GM18511 (cell line): Measurements from ENCODE around the gene BCL2L15.
A peak's percentile ranks its signal among the peaks of the same experiment; 100 is the strongest.

Source experiments
- ATAC-seq: cut with Tn5 transposase; IDR thresholded peaks from one replicate; pipeline ENCODE4 v1.9.1; 2021; ENCODE audit warnings: mild to moderate bottlenecking, moderate library complexity; ENCODE audit not compliant: unreplicated experiment

The BCL2L15 gene

DNA sequence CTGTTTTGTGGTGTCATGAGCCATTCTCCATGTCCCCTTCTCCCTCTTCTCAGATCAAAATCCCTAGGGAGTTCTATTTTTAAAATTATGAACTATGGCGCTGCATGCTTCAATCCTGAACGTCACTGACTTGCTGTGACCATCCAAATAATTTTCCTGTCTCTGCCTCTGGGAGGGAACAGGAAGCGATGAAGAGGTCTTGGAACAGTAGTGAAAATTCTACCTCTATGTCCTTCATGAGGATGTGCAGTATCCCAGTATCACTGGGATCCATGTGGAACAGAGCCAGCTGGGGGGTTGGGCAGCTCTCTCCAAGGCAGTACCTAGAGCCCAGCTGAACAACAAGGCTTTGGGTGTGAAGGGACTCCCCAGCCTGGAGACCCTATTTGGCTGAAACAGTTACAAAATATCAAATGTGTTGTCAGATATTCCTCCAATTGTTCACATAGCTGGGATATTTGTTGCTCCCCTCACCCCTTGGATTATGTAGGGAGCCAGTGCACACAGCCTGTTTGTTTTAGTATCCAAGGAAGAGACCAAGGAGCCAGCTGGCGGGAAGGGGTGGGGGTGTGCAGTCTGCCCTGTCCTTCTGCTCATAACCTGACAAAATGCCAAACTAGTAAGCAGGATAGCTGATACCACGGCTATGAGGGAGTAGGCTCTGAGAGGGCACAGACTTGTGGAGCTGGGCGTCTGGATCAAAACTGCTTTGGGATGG lies 25.4 kb upstream of the BCL2L15 start:
- no peak for ATAC-seq

- peak; percentile 6 for ATAC-seq
Measured at GRCh38 chr1:113905435-113905861, 18.1 kb upstream of the BCL2L15 start.

DNA sequence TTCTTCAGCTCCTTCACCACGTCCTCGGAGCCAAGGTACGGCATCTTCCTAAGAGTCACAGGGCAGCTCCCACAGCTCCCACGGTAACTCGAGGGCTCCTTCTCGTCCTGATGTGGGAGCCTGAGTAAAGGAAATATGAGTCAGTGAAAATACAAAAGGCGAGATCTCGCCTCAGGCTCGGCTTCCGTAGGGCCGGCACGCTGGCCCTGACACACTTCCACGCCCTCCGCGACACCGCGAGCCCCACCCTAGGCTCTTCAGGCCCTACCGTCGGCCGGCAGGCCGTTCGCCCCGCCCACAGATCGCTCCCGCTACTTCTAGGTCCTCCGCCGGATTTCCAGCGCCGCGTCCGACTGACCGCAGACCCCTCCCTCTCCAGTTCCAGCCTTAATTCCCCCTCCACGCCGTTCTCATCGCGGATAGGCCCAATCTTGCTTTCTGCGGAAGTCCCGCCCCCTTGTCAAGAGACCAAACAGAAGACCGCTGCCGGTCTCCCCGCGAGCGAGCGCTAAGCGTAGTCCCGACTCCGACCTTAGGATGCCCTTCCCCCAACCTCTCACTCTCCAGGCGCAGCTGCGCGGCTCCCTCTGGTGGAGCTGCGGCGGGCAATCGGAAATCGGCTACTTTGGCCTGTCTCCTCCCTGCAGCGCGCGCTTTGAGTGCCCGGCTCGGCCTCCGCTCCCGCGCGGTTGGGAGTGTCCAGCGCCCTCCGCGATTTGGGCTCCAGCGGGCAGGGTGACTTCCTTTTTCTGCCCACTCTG lies 17.5 kb upstream of the BCL2L15 start, which contains the start of the genes AP4B1 and DCLRE1B:
AP4B1 (minus strand) TSS at position 126 of the 761 bp plus-strand sequence; CDS start at position 44, 82 bp downstream.
DCLRE1B (plus strand) TSS at position 653 of the 761 bp plus-strand sequence. CDS start 261 bp downstream, outside the sequence.
- ATAC-seq, result peak; percentile 92

- peak; percentile 39 for ATAC-seq
Measured at GRCh38 chr1:113904293-113904673, 16.9 kb upstream of the BCL2L15 start.

DNA sequence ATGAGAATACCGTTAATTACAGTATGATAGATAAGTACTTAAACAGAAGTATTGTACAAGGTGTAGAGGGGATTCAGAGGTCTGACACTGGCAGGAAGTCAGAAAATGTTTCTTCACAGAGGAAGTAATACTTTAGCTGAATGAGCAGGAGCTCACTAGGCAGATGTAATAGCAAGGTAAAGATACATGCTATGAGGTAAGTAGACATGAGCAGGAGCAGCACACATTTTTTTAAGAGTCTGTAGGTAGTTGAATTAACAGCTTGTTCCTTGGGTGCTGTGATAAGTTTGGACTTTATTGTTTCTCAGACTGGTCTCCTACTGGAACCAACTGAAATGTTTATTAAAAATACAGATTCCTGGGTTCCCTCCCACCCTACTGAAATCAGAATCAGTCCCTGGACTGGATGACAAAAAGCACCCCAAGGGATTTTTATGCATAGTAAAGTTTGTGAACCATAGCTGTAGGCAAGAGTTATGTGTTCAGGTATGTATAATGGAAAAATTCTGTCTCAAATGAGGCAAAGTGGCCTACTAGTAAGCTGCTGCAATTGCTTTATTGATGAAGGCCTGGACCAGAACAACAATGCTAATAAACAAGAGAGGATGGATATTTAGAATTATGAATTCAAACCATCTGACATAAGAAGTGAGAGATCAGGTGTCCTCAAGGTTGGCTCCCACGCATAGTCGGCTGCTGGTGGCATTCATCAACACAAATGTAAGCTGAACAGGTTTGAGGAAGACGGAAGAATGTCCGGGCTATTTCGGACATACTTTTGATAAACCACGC lies 16.3 kb upstream of the BCL2L15 start:
- ATAC-seq, result no peak

GRCh38 chr1:113901191-113901590 lies 13.8 kb upstream of the BCL2L15 start:
- no peak for ATAC-seq

- ATAC-seq, result no peak
Measured at GRCh38 chr1:113899111-113899510, 11.7 kb upstream of the BCL2L15 start.

- ATAC-seq, result no peak
Measured at GRCh38 chr1:113898241-113898814, 10.9 kb upstream of the BCL2L15 start.

- no peak for ATAC-seq
Measured at GRCh38 chr1:113895961-113896360, 8.6 kb upstream of the BCL2L15 start.

GRCh38 chr1:113895098-113895497 lies 7.7 kb upstream of the BCL2L15 start:
- ATAC-seq, result no peak

GRCh38 chr1:113893267-113893666 lies 5.9 kb upstream of the BCL2L15 start:
- ATAC-seq, result no peak

DNA sequence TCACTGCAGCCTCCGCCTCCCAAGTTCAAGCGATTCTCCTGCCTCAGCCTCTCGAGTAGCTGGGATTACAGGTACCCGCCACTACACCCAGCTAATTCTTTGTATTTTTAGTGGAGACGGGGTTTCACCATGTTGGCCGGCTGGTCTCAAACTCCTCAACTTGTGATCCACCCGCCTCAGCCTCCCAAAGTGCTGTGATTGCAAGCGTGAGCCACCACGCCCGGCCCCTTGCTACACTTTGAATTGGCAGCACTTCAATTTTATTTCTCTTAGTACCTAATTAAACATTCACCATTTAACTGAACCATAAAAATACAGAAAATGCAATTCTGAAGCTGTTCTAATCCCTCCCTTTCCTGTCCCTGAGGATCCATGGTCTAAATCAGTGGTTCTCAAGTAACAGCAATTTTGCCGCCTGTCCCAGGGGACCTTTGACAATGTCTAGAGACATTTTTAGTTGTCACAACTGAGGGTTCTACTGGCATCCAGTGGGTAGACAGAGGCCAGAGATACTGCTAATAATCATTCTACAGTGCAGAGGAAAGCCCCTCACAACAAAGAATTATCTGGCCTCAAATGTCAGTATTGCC lies 4.3 kb upstream of the BCL2L15 start:
- no peak for ATAC-seq

DNA sequence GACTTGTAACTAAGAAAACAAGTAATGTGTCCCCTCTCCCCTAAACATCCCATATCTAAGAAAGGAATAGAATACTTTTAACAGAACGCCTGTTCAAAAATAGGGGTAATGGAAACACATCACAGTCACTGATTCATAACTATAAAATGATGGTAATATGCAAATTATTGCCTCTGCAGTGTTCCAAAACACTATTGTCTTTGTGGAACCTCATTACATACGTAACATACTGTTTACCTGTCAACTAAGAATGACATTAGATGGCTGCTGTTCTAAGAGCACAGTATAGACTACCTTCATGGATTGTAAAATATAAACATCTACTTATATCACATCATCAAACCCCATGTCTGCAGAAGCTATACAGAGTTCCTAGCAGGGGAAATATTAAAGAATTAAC lies 3.4 kb upstream of the BCL2L15 start:
- no peak for ATAC-seq

GRCh38 chr1:113886417-113887401 lies 672 bp downstream of the BCL2L15 start:
- ATAC-seq, result no peak

- no peak for ATAC-seq
Measured at GRCh38 chr1:113881661-113882060, 5.7 kb downstream of the BCL2L15 start.

- no peak for ATAC-seq
Measured at GRCh38 chr1:113879739-113880038, 7.7 kb downstream of the BCL2L15 start.

GRCh38 chr1:113876176-113876575 lies 11.2 kb downstream of the BCL2L15 start:
- no peak for ATAC-seq

GRCh38 chr1:113875714-113876113 lies 11.7 kb downstream of the BCL2L15 start:
- peak; percentile 47 for ATAC-seq

DNA sequence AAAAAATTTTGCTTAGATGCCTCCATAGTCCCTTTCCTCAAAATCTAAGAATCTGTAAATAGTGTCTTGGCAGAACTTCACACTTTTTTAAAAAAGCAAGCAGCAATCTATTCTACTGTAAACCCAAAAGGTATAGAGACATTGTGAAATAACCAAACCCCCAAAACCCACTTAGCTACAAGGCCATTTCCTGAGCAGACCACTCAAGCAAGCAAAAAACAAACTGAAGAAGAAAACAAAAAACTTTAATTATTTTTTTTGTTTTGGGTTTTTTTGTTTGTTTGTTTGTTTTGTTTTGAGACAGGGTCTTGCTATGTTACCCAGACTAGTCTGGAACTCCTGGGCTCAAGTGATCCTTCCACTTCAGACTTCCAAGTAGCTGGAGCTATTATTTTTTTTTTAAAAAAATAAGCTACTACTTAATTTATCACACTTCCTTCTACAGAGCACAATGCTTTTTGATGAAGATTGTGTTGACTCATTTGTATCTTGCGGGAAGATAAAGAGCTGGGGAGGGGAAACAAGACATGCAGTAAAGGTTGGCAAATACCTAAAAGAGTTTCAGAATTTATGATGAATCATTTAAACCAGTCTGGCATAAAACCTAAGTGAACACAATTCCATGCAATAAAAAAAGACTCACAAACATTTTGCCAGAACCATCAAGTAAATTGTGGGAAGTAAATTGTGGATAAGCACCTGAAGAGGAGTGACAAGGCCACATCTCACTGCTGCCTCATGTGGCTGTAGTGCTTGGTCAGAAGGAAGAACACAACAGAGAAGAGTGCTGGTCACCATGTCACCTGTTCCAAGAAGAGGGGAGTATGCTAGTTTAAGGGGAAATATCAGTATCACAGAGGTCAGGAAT lies 13.1 kb downstream of the BCL2L15 start:
- ATAC-seq, result no peak
